HCT116 (cell line): ENCODE results near the gene RUFY1. TPM values are rescaled to one million over a fixed set of nuclear protein-coding genes. Genes with fewer than 3 reads are reported as not detected.

Experiments
- ATAC-seq: fragments of 200-7000 bp; cut with Tn5 transposase; 2 replicates; pipeline ENCODE4 v1.9.1; 2020; ENCODE audit warnings: mild to moderate bottlenecking, moderate library complexity
- BruUV-seq: library from RNA; stranded (reverse); fragments of 400-500 nt; replicated peaks from 2 replicates; lab custom pipeline; 2021; lab: Mats Ljungman, UMichigan
- CTCF ChIA-PET: fragments of 300-600 bp; sonication (Branson Sonifier 250); formaldehyde crosslinking; loops from one replicate; lab custom pipeline; 2021; ENCODE audit warnings: antibody characterized with exemption; lab: Charles Lee
- POLR2A ChIA-PET: fragments of 300-600, 350-600 bp; sonication (Branson Sonifier 250); formaldehyde crosslinking; loops from one replicate; lab custom pipeline; 2021; ENCODE audit warnings: antibody characterized with exemption; lab: Charles Lee
- RAD21 ChIA-PET, 2 experiments: fragments of 300-600 bp; sonication (Branson Sonifier 250); formaldehyde crosslinking; loops; one replicate each; lab custom pipeline; 2023; ENCODE audit warnings: low total read pairs in 2 of 2; ENCODE audit not compliant: uncharacterized antibody in 2 of 2, unreplicated experiment in 2 of 2, low non-redundant PET in 1 of 2; lab: Charles Lee
- DNase-seq: peaks from one replicate; pipeline ENCODE4 v3.0.0-alpha.2; 2010; ENCODE audit warnings: low read depth, low spot score
- H2AFZ ChIP-seq: fragments of 200-600 bp; shearing (Covaris generic), sonication (generic); 2 replicates; pipeline ENCODE4 v1.6.1; 2017; ENCODE audit warnings: low read depth, mixed run types, mixed read lengths, antibody characterized with exemption, low read length; ENCODE audit not compliant: poor library complexity, severe bottlenecking
- H3K27ac ChIP-seq: 2 replicates; pipeline ENCODE4 v1.5.1; 2012; ENCODE audit warnings: low read depth, low read length
- H3K27me3 ChIP-seq: fragments of 200-600 bp; sonication (generic); 2 replicates; pipeline ENCODE4 v1.6.1; 2016; ENCODE audit warnings: mixed run types, low read length, mixed read lengths; ENCODE audit not compliant: insufficient read depth
- H3K36me3 ChIP-seq, 2 experiments: fragments of 200-500 bp in 1 of 2; fragments of 200-600 bp in 1 of 2; sonication (Bioruptor generic) in 1 of 2; sonication (generic) in 1 of 2; 2 replicates each; pipeline versions ENCODE4 v1.5.1 to v1.6.1; 2014 to 2016; ENCODE audit warnings: low read length in 2 of 2, inconsistent platforms in 1 of 2, mixed read lengths in 1 of 2, mixed run types in 1 of 2; ENCODE audit not compliant: insufficient read depth in 2 of 2, control insufficient read depth in 1 of 2
- H3K4me1 ChIP-seq, 2 experiments: fragments of 200-600 bp in 1 of 2; sonication (generic) in 1 of 2; 2 replicates each; pipeline versions ENCODE4 v1.5.1 to v1.6.1; 2012 to 2017; ENCODE audit warnings: low read length in 2 of 2, inconsistent platforms in 1 of 2, mild to moderate bottlenecking in 1 of 2, mixed read lengths in 1 of 2, mixed run types in 1 of 2, moderate library complexity in 1 of 2; ENCODE audit not compliant: insufficient read depth in 2 of 2, control insufficient read depth in 1 of 2
- H3K4me2 ChIP-seq: fragments of 200-600 bp; sonication (generic); 2 replicates; pipeline ENCODE4 v1.6.1; 2017; ENCODE audit warnings: mixed run types, low read length, mixed read lengths
- H3K4me3 ChIP-seq, 2 experiments: fragments of 200-600 bp in 1 of 2; sonication (generic) in 1 of 2; replicated peaks in 1 of 2; 2 replicates each; pipeline ENCODE4 v1.5.1; 2011 to 2016; ENCODE audit warnings: low read length in 2 of 2, control low read depth in 1 of 2, low read depth in 1 of 2, mild to moderate bottlenecking in 1 of 2, mixed read lengths in 1 of 2, mixed run types in 1 of 2
- H3K79me2 ChIP-seq: fragments of 200-600 bp; sonication (generic); 2 replicates; pipeline ENCODE4 v1.6.1; 2017; ENCODE audit warnings: mild to moderate bottlenecking, mixed run types, low read length, moderate library complexity, mixed read lengths; ENCODE audit not compliant: insufficient read depth
- H3K9ac ChIP-seq: fragments of 200-600 bp; sonication (generic); 2 replicates; pipeline ENCODE4 v1.6.1; 2016; ENCODE audit warnings: low read length, mixed read lengths
- H3K9me2 ChIP-seq: fragments of 200-600 bp; sonication (generic), shearing (Covaris generic); 2 replicates; pipeline ENCODE4 v1.6.1; 2017; ENCODE audit warnings: mixed run types, mild to moderate bottlenecking, moderate library complexity; ENCODE audit not compliant: insufficient read depth
- H3K9me3 ChIP-seq, 2 experiments: fragments of 200-500 bp in 1 of 2; fragments of 200-600 bp in 1 of 2; sonication (Bioruptor generic) in 1 of 2; sonication (generic) in 1 of 2; 2 replicates each; pipeline ENCODE4 v1.6.1; 2014 to 2017; ENCODE audit warnings: low read length in 2 of 2, mixed read lengths in 2 of 2, inconsistent platforms in 1 of 2, low read depth in 1 of 2, mild to moderate bottlenecking in 1 of 2, mixed run types in 1 of 2, moderate library complexity in 1 of 2; ENCODE audit not compliant: control insufficient read depth in 1 of 2, insufficient read depth in 1 of 2
- H4K20me1 ChIP-seq: fragments of 200-600 bp; sonication (generic), shearing (Covaris generic); 2 replicates; pipeline ENCODE4 v1.6.1; 2017; ENCODE audit warnings: mixed run types, mild to moderate bottlenecking, moderate library complexity; ENCODE audit not compliant: insufficient read depth
- ATF3 ChIP-seq: IDR thresholded peaks from 2 replicates; pipeline ENCODE4 v1.6.1; 2012
- CBX3 ChIP-seq: IDR thresholded peaks from 2 replicates; pipeline ENCODE4 v1.6.1; 2012; ENCODE audit warnings: low read depth
- CEBPB ChIP-seq: IDR thresholded peaks from 2 replicates; pipeline ENCODE4 v1.6.1; 2012; ENCODE audit warnings: low read depth
- CTCF ChIP-seq, 3 experiments: fragments of 200-600 bp in 1 of 3; sonication (generic) in 1 of 3; IDR thresholded peaks in 2 of 3; conservative IDR thresholded peaks in 1 of 3; 2 replicates each; pipeline ENCODE4 v1.5.1; 2012 to 2017; ENCODE audit warnings: low read depth in 2 of 3, low read length in 2 of 3, antibody characterized with exemption in 1 of 3, borderline replicate concordance in 1 of 3, control low read depth in 1 of 3, mild to moderate bottlenecking in 1 of 3, mixed read lengths in 1 of 3, mixed run types in 1 of 3, moderate library complexity in 1 of 3; ENCODE audit not compliant: insufficient read depth in 1 of 3
- ELF1 ChIP-seq: IDR thresholded peaks from 2 replicates; pipeline ENCODE4 v1.6.1; 2012; ENCODE audit warnings: low read depth, borderline replicate concordance
- EZH2phosphoT487 ChIP-seq: fragments of 200-600 bp; IDR thresholded peaks from 2 replicates; pipeline ENCODE4 v1.6.1; 2018; ENCODE audit warnings: antibody characterized with exemption, borderline replicate concordance
- FOSL1 ChIP-seq: IDR thresholded peaks from 2 replicates; pipeline ENCODE4 v1.6.1; 2012; ENCODE audit warnings: low read depth
- JUND ChIP-seq: IDR thresholded peaks from 2 replicates; pipeline ENCODE4 v1.6.1; 2012
- POLR2A ChIP-seq: IDR thresholded peaks from 2 replicates; pipeline ENCODE4 v1.7.0; 2011; ENCODE audit warnings: borderline replicate concordance; ENCODE audit not compliant: insufficient read depth, insufficient read length; ENCODE audit errors: extremely low read depth
- POLR2AphosphoS5 ChIP-seq: IDR thresholded peaks from 2 replicates; pipeline ENCODE4 v1.6.1; 2011; ENCODE audit warnings: mild to moderate bottlenecking, low read depth, low read length, moderate library complexity
- RAD21 ChIP-seq: IDR thresholded peaks from 2 replicates; pipeline ENCODE4 v1.6.1; 2012; ENCODE audit warnings: low read depth, mild to moderate bottlenecking
- REST ChIP-seq: IDR thresholded peaks from 2 replicates; pipeline ENCODE4 v1.6.1; 2012; ENCODE audit warnings: low read depth
- SP1 ChIP-seq: IDR thresholded peaks from 2 replicates; pipeline ENCODE4 v1.6.1; 2012; ENCODE audit warnings: low read depth
- SRF ChIP-seq: IDR thresholded peaks from 2 replicates; pipeline ENCODE4 v1.6.1; 2012; ENCODE audit warnings: low read depth
- YY1 ChIP-seq: IDR thresholded peaks from 2 replicates; pipeline ENCODE4 v1.6.1; 2011; ENCODE audit warnings: low read length, low read depth, moderate library complexity, mild to moderate bottlenecking; ENCODE audit not compliant: insufficient replicate concordance; ENCODE audit errors: extremely low read depth
- ZNF274 ChIP-seq: fragments of 200-500 bp; sonication (Bioruptor generic); IDR thresholded peaks from 2 replicates; pipeline ENCODE4 v1.6.1; 2014; ENCODE audit warnings: mild to moderate bottlenecking, low read depth, low read length, inconsistent platforms
- intact Hi-C: fragments of 100-400 bp; cut with micrococcal nuclease; formaldehyde crosslinking; loops from 2 replicates; pipeline ENCODE4 v1.10.0; 2022
- total RNA-seq: library from RNA; stranded (reverse); gene quantifications from one replicate; pipeline ENCODE4 v1.2.1, GENCODE V29; 2021; ENCODE audit not compliant: unreplicated experiment

Gene RUFY1
- total RNA-seq, 1 experiment from 2014 or later: 32.9 TPM

- Histone ChIP-seq H3K4me1 (no peaks in the 10 kb centered on the region), H3K36me3 (peaks cover 28 to 52% of the 10 kb centered on the region in 2 experiments), H3K27me3 (no peaks in the 10 kb centered on the region), H3K9me3 (no peaks in the 10 kb centered on the region), H4K20me1 (no peaks in the 10 kb centered on the region), H2AFZ (no peak overlapping the region), H3K27ac (no peak overlapping the region), H3K4me3 (no peak overlapping the region), H3K9me2 (no peaks in the 10 kb centered on the region), H3K9ac (no peak overlapping the region), H3K4me2 (no peak overlapping the region), H3K79me2 (peaks cover 5% of the 10 kb centered on the region; the same call in 1 of the 2 replicates)
- TF ChIP-seq CTCF (IDR thresholded peaks at IDR 0.05 in 2 of 3, conservative IDR thresholded peaks at IDR 0.05 in 1 of 3; ENCODE audit: borderline replicate concordance in 1 of 3, insufficient read depth in 1 of 3, low read depth in 2 of 3, low read length in 2 of 3) (no peak), SP1 (no peak), EZH2phosphoT487 (no peak), JUND (no peak), REST (no peak), FOSL1 (no peak), CEBPB (no peak), POLR2A (no peak), YY1 (no peak), ZNF274 (no peak), ATF3 (no peak), SRF (no peak), ELF1 (no peak), RAD21 (no peak), POLR2AphosphoS5 (no peak), CBX3 (no peak)
- intact Hi-C loops: no loop called here
- ATAC-seq (no peak), DNase-seq (no peak)
- ChIA-PET POLR2A (no interaction called here), RAD21 (no interaction called here), CTCF (no interaction called here)
- no TSS peak for BruUV-seq
These were observed 18.4 kb downstream of the RUFY1 start for GRCh38 chr5:179568721-179569120.
